Measurements from ENCODE around the gene BRSK1.

The BRSK1 gene

GRCh38 chr19:55355213-55355821, 71.5 kb downstream of the BRSK1 start:
- no peak for DNase-seq

GRCh38 chr19:55358493-55358892, 74.7 kb downstream of the BRSK1 start:
- DNase-seq, result no peak

- DNase-seq, result no peak
Observed at GRCh38 chr19:55358943-55359908, 75.4 kb downstream of the BRSK1 start.

- no peak for DNase-seq
Observed at GRCh38 chr19:55360902-55361301, 77.1 kb downstream of the BRSK1 start.
